ENCODE data around the gene USP10. TPM values are rescaled to one million over a fixed set of nuclear protein-coding genes. Genes with fewer than 3 reads are reported as not detected.

Gene USP10
- total and polyA plus RNA-seq, 4 donors, result 28.2 to 46.1 (median 42.0) TPM

DNA sequence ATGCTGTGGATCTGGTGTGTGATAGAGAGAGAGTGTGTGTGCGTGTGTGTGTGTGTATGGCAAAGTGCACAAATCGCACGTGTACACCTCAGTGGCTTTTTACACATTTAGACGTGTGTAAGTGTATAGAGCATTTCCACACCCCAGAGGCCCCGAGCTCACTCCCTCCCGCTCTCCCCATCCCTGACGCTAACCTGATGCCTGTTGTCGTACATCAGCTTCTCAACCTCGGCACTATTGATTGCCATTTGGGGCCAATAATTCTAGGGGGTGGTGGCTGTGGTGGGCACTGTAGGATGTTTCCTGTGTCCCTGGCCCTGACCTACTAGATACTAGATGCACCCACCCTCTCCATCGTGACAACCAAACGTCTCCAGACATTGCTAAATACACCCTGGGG, 89.6 kb downstream of the USP10 start:
- H3K36me3 ChIP-seq (ENCODE audit: control insufficient read depth in 4 of 4, insufficient read depth in 3 of 4, low read depth in 1 of 4, low read length in 3 of 4), result no peaks in the 10 kb centered on the region
- no peaks in the 10 kb centered on the region for H3K9me3 ChIP-seq (ENCODE audit: control insufficient read depth in 4 of 4, low read length in 3 of 4)
- H3K27ac ChIP-seq (ENCODE audit: low read depth in 1 of 2, low read length in 2 of 2), result no peak overlapping the region
- H3K9ac ChIP-seq (ENCODE audit: low read depth in 1 of 2, low read length in 2 of 2), result no peak overlapping the region
- 84% methylated on average over 11 of the region's 11 CpGs for WGBS
- no peaks in the 10 kb centered on the region for H3K27me3 ChIP-seq (ENCODE audit: control insufficient read depth in 4 of 4, insufficient read depth in 4 of 4, low read length in 3 of 4)
- TF ChIP-seq, protein P1, sequence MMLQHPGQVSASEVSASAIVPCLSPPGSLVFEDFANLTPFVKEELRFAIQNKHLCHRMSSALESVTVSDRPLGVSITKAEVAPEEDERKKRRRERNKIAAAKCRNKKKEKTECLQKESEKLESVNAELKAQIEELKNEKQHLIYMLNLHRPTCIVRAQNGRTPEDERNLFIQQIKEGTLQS (IDR thresholded peaks at IDR 0.05), result no peak
- TF ChIP-seq FOXA1 (IDR thresholded peaks at IDR 0.05), result no peak
- TF ChIP-seq, protein P2, sequence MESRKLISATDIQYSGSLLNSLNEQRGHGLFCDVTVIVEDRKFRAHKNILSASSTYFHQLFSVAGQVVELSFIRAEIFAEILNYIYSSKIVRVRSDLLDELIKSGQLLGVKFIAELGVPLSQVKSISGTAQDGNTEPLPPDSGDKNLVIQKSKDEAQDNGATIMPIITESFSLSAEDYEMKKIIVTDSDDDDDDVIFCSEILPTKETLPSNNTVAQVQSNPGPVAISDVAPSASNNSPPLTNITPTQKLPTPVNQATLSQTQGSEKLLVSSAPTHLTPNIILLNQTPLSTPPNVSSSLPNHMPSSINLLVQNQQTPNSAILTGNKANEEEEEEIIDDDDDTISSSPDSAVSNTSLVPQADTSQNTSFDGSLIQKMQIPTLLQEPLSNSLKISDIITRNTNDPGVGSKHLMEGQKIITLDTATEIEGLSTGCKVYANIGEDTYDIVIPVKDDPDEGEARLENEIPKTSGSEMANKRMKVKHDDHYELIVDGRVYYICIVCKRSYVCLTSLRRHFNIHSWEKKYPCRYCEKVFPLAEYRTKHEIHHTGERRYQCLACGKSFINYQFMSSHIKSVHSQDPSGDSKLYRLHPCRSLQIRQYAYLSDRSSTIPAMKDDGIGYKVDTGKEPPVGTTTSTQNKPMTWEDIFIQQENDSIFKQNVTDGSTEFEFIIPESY (IDR thresholded peaks at IDR 0.05), result no peak
- TF ChIP-seq EGR1 (IDR thresholded peaks at IDR 0.05; ENCODE audit: low read depth in 2 of 2), result no peak
- TF ChIP-seq FOXA2 (IDR thresholded peaks at IDR 0.05), result no peak
- TF ChIP-seq, protein P3, sequence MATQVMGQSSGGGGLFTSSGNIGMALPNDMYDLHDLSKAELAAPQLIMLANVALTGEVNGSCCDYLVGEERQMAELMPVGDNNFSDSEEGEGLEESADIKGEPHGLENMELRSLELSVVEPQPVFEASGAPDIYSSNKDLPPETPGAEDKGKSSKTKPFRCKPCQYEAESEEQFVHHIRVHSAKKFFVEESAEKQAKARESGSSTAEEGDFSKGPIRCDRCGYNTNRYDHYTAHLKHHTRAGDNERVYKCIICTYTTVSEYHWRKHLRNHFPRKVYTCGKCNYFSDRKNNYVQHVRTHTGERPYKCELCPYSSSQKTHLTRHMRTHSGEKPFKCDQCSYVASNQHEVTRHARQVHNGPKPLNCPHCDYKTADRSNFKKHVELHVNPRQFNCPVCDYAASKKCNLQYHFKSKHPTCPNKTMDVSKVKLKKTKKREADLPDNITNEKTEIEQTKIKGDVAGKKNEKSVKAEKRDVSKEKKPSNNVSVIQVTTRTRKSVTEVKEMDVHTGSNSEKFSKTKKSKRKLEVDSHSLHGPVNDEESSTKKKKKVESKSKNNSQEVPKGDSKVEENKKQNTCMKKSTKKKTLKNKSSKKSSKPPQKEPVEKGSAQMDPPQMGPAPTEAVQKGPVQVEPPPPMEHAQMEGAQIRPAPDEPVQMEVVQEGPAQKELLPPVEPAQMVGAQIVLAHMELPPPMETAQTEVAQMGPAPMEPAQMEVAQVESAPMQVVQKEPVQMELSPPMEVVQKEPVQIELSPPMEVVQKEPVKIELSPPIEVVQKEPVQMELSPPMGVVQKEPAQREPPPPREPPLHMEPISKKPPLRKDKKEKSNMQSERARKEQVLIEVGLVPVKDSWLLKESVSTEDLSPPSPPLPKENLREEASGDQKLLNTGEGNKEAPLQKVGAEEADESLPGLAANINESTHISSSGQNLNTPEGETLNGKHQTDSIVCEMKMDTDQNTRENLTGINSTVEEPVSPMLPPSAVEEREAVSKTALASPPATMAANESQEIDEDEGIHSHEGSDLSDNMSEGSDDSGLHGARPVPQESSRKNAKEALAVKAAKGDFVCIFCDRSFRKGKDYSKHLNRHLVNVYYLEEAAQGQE (IDR thresholded peaks at IDR 0.05), result no peak
- no peak for TF ChIP-seq RAD21 (IDR thresholded peaks at IDR 0.05)
- no peak for TF ChIP-seq NR2F2 (IDR thresholded peaks at IDR 0.05)
- no peak for TF ChIP-seq SP1 (IDR thresholded peaks at IDR 0.05)
- TF ChIP-seq HNF4A (conservative IDR thresholded peaks at IDR 0.05), result no peak
- TF ChIP-seq, protein P4, sequence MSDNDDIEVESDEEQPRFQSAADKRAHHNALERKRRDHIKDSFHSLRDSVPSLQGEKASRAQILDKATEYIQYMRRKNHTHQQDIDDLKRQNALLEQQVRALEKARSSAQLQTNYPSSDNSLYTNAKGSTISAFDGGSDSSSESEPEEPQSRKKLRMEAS (IDR thresholded peaks at IDR 0.05), result no peak
- no peak for TF ChIP-seq RXRA (IDR thresholded peaks at IDR 0.05)
- no peak for TF ChIP-seq GABPA (IDR thresholded peaks at IDR 0.05 in 1 of 2, conservative IDR thresholded peaks at IDR 0.05 in 1 of 2)
- no peak for TF ChIP-seq JUND (IDR thresholded peaks at IDR 0.05)
- no peak for TF ChIP-seq YY1 (IDR thresholded peaks at IDR 0.05)
- no peak for TF ChIP-seq HNF4G (IDR thresholded peaks at IDR 0.05)
- TF ChIP-seq, protein P5, sequence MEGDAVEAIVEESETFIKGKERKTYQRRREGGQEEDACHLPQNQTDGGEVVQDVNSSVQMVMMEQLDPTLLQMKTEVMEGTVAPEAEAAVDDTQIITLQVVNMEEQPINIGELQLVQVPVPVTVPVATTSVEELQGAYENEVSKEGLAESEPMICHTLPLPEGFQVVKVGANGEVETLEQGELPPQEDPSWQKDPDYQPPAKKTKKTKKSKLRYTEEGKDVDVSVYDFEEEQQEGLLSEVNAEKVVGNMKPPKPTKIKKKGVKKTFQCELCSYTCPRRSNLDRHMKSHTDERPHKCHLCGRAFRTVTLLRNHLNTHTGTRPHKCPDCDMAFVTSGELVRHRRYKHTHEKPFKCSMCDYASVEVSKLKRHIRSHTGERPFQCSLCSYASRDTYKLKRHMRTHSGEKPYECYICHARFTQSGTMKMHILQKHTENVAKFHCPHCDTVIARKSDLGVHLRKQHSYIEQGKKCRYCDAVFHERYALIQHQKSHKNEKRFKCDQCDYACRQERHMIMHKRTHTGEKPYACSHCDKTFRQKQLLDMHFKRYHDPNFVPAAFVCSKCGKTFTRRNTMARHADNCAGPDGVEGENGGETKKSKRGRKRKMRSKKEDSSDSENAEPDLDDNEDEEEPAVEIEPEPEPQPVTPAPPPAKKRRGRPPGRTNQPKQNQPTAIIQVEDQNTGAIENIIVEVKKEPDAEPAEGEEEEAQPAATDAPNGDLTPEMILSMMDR (IDR thresholded peaks at IDR 0.05; ENCODE audit: low read depth, low read length, missing input control), result no peak
- no peak for DNase-seq (ENCODE audit: low spot score)
- H3K4me3 ChIP-seq (ENCODE audit: low read depth in 1 of 3, low read length in 3 of 3), result no peak overlapping the region
- no peaks in the 10 kb centered on the region for H3K4me1 ChIP-seq (ENCODE audit: control insufficient read depth in 4 of 4, insufficient read depth in 4 of 4, low read length in 3 of 4)

DNA sequence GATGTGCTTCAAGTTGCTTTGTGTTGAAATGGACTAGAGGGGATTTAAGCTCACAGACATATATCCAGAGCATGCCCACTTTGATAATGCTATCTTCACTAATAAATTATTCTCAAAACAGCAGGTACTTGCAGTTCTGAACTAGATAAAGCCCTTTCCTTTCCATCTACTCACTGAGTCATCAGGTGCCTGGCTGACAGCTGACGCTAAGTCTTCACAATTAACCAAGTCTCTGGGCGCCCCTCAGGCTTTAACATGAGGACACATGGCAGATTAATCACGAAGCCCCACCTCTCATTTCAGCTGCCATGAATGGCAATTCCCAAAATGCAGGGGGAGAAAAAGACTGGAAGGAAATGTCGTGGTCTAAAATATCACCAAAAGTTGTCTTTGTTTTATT, 90.5 kb downstream of the USP10 start:
- Histone ChIP-seq H3K27me3 (ENCODE audit: control insufficient read depth in 4 of 4, insufficient read depth in 4 of 4, low read length in 3 of 4) (no peaks in the 10 kb centered on the region), H3K9me3 (ENCODE audit: control insufficient read depth in 4 of 4, low read length in 3 of 4) (no peaks in the 10 kb centered on the region), H3K4me1 (ENCODE audit: control insufficient read depth in 4 of 4, insufficient read depth in 4 of 4, low read length in 3 of 4) (no peaks in the 10 kb centered on the region), H3K4me3 (ENCODE audit: low read depth in 1 of 3, low read length in 3 of 3) (no peak overlapping the region), H3K27ac (ENCODE audit: low read depth in 1 of 2, low read length in 2 of 2) (no peak overlapping the region), H3K9ac (ENCODE audit: low read depth in 1 of 2, low read length in 2 of 2) (no peak overlapping the region), H3K36me3 (ENCODE audit: control insufficient read depth in 4 of 4, insufficient read depth in 3 of 4, low read depth in 1 of 4, low read length in 3 of 4) (no peaks in the 10 kb centered on the region)
- WGBS, result 96% methylated on average over 4 of the region's 4 CpGs
- DNase-seq (ENCODE audit: low spot score), result no peak
- TF ChIP-seq, protein P2 (IDR thresholded peaks at IDR 0.05), result no peak
- TF ChIP-seq HNF4G (IDR thresholded peaks at IDR 0.05) (no peak), SP1 (IDR thresholded peaks at IDR 0.05) (no peak), HNF4A (conservative IDR thresholded peaks at IDR 0.05) (no peak), NR2F2 (IDR thresholded peaks at IDR 0.05) (no peak), RAD21 (IDR thresholded peaks at IDR 0.05) (no peak), FOXA2 (IDR thresholded peaks at IDR 0.05) (no peak), GABPA (IDR thresholded peaks at IDR 0.05 in 1 of 2, conservative IDR thresholded peaks at IDR 0.05 in 1 of 2) (no peak), YY1 (IDR thresholded peaks at IDR 0.05) (no peak), FOXA1 (IDR thresholded peaks at IDR 0.05) (no peak)
- TF ChIP-seq, protein P5 (IDR thresholded peaks at IDR 0.05; ENCODE audit: low read depth, low read length, missing input control), result no peak
- TF ChIP-seq, protein P4 (IDR thresholded peaks at IDR 0.05), result no peak
- TF ChIP-seq, protein P1 (IDR thresholded peaks at IDR 0.05), result no peak

Data from liver (tissue), 9 donors.